MM.1S (cell line): ENCODE data around the gene FAM76A.

ENCODE experiments used
- EZH2 ChIP-seq: fragments of 300-600 bp; sonication (generic); optimal IDR thresholded peaks from 2 replicates; pipeline ENCODE3; 2017; ENCODE audit warnings: low read depth, mild to moderate bottlenecking, antibody characterized with exemption, low read length, mixed read lengths
- EZH2phosphoT487 ChIP-seq: fragments of 300-600 bp; sonication (generic); IDR thresholded peaks from 2 replicates; pipeline ENCODE4 v1.6.1; 2018; ENCODE audit warnings: antibody characterized with exemption, low read length
- TF ChIP-seq, protein P1 (sequence below): fragments of 300-600 bp; sonication (generic); IDR thresholded peaks from 2 replicates; pipeline ENCODE4 v1.5.1; 2016; ENCODE audit warnings: antibody characterized with exemption, low read length, mixed read lengths

DNA sequence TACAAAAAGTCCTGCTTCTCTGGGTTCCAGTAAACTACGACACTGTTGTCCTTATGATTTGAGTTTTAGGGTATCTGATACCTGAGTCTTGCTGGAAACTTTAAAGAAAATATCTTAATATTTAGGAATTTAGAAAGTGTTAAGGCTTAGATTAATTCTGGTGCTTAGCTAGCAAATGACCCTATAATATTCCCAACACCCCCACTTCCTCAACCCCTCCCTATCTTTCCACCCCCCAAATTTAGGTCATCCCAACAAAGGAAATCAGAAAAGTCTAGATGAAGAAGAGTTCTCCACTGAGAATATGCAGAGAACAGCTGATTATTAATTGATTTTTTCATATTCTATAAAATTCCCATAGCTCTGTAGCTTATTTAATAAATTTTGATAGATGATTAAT, 58.9 kb downstream of the FAM76A start:
- TF ChIP-seq, protein P1, sequence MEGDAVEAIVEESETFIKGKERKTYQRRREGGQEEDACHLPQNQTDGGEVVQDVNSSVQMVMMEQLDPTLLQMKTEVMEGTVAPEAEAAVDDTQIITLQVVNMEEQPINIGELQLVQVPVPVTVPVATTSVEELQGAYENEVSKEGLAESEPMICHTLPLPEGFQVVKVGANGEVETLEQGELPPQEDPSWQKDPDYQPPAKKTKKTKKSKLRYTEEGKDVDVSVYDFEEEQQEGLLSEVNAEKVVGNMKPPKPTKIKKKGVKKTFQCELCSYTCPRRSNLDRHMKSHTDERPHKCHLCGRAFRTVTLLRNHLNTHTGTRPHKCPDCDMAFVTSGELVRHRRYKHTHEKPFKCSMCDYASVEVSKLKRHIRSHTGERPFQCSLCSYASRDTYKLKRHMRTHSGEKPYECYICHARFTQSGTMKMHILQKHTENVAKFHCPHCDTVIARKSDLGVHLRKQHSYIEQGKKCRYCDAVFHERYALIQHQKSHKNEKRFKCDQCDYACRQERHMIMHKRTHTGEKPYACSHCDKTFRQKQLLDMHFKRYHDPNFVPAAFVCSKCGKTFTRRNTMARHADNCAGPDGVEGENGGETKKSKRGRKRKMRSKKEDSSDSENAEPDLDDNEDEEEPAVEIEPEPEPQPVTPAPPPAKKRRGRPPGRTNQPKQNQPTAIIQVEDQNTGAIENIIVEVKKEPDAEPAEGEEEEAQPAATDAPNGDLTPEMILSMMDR: no peak
- TF ChIP-seq EZH2phosphoT487 (no peak), EZH2 (no peak)
